Endodermal cell (in vitro differentiated cells): ENCODE results near the gene TRPV2. TPM values are rescaled to one million over a fixed set of nuclear protein-coding genes. Genes with fewer than 3 reads are reported as not detected.

Experiments used
- DNase-seq: peaks from one replicate; pipeline ENCODE4 v3.0.0-alpha.2; 2017
- H3K27ac ChIP-seq: 2 replicates; pipeline ENCODE4 v1.5.1; 2013; ENCODE audit warnings: mild to moderate bottlenecking, low read depth, low read length, moderate library complexity
- H3K27me3 ChIP-seq: 2 replicates; pipeline ENCODE4 v1.6.1; 2013; ENCODE audit warnings: mild to moderate bottlenecking, low read length, moderate library complexity; ENCODE audit not compliant: insufficient read depth, control insufficient read depth, poor library complexity, severe bottlenecking
- H3K36me3 ChIP-seq: 2 replicates; pipeline ENCODE4 v1.7.0; 2013; ENCODE audit warnings: mild to moderate bottlenecking, low read length, moderate library complexity; ENCODE audit not compliant: control insufficient read depth, insufficient read depth
- H3K4me1 ChIP-seq: one replicate; pipeline ENCODE4 v1.7.0; 2013; ENCODE audit warnings: low read length; ENCODE audit not compliant: control insufficient read depth, insufficient read depth
- H3K4me3 ChIP-seq: 2 replicates; pipeline ENCODE4 v1.5.1; 2013; ENCODE audit warnings: mild to moderate bottlenecking, low read length, moderate library complexity
- H3K9ac ChIP-seq: 2 replicates; pipeline ENCODE4 v1.6.1; 2013; ENCODE audit warnings: mild to moderate bottlenecking, low read length, moderate library complexity; ENCODE audit not compliant: poor library complexity, severe bottlenecking; ENCODE audit errors: extremely low read depth
- H3K9me3 ChIP-seq: 2 replicates; pipeline ENCODE4 v1.6.1; 2013; ENCODE audit warnings: mild to moderate bottlenecking, low read length, moderate library complexity; ENCODE audit not compliant: control insufficient read depth
- H3K27ac Mint-ChIP-seq: 2 replicates; pipeline ENCODE4 v1.8.0; 2020; ENCODE audit warnings: mixed read lengths
- H3K27me3 Mint-ChIP-seq: 2 replicates; pipeline ENCODE4 v1.8.0; 2021; ENCODE audit warnings: mild to moderate bottlenecking, mixed read lengths; ENCODE audit not compliant: insufficient read depth
- H3K36me3 Mint-ChIP-seq: 2 replicates; pipeline ENCODE4 v1.8.0; 2020; ENCODE audit warnings: low read depth, mixed read lengths
- H3K4me1 Mint-ChIP-seq: 2 replicates; pipeline ENCODE4 v1.8.0; 2020; ENCODE audit warnings: mixed read lengths
- H3K4me3 Mint-ChIP-seq: 2 replicates; pipeline ENCODE4 v1.8.0; 2020; ENCODE audit warnings: mild to moderate bottlenecking, moderate library complexity, mixed read lengths
- H3K9me3 Mint-ChIP-seq: 2 replicates; pipeline ENCODE4 v1.8.0; 2020; ENCODE audit warnings: mild to moderate bottlenecking, mixed read lengths
- WGBS, 2 experiments: methylation state at CpG; one replicate each; pipeline versions ENCODE4 v1.1.5 to v1.1.7; 2013; ENCODE audit warnings: missing lambda C conversion rate in 2 of 2, mixed read lengths in 1 of 2; ENCODE audit not compliant: insufficient coverage in 1 of 2, insufficient read length in 1 of 2; 5-methylcytosine and 5-hydroxymethylcytosine counted together
- total RNA-seq, 2 donors: library from RNA; stranded (reverse); fragmentation: NEBNext Ultra II Directional in 1 of 2; extraction: Animal tissue kit (Norgen Biotek cat#: 25700) in 1 of 2; gene quantifications; 2 replicates in 1 of 2; 3 replicates in 1 of 2; pipeline ENCODE4 v1.2.1, GENCODE V29; 2021
- TF ChIP-seq, protein P1 (sequence below): fragments of 200-600 bp; sonication (generic); conservative IDR thresholded peaks from 2 replicates; pipeline ENCODE4 v1.5.0; 2021; ENCODE audit warnings: antibody characterized with exemption, mild to moderate bottlenecking

The TRPV2 gene
- total RNA-seq, 2 donors from 2014 or later, result 0.51 to 1.1 TPM

- H3K4me3 ChIP-seq, result no peak overlapping the region
- Mint-ChIP-seq H3K36me3 (no peaks in the 10 kb centered on the region), H3K9me3 (no peaks in the 10 kb centered on the region), H3K27me3 (peaks cover 2% of the 10 kb centered on the region), H3K4me1 (no peaks in the 10 kb centered on the region), H3K4me3 (no peak overlapping the region), H3K27ac (no peak overlapping the region)
- H3K9me3 ChIP-seq, result no peaks in the 10 kb centered on the region
- H3K4me1 ChIP-seq, result no peaks in the 10 kb centered on the region
- TF ChIP-seq, protein P1, sequence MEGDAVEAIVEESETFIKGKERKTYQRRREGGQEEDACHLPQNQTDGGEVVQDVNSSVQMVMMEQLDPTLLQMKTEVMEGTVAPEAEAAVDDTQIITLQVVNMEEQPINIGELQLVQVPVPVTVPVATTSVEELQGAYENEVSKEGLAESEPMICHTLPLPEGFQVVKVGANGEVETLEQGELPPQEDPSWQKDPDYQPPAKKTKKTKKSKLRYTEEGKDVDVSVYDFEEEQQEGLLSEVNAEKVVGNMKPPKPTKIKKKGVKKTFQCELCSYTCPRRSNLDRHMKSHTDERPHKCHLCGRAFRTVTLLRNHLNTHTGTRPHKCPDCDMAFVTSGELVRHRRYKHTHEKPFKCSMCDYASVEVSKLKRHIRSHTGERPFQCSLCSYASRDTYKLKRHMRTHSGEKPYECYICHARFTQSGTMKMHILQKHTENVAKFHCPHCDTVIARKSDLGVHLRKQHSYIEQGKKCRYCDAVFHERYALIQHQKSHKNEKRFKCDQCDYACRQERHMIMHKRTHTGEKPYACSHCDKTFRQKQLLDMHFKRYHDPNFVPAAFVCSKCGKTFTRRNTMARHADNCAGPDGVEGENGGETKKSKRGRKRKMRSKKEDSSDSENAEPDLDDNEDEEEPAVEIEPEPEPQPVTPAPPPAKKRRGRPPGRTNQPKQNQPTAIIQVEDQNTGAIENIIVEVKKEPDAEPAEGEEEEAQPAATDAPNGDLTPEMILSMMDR, result no peak
- H3K27ac ChIP-seq, result no peak overlapping the region
- no peak for DNase-seq
- WGBS, 2 experiments, result 79 to 94% methylated on average over 2 to 6 of the region's 6 CpGs
- H3K36me3 ChIP-seq, result no peaks in the 10 kb centered on the region
- H3K27me3 ChIP-seq, result no peaks in the 10 kb centered on the region
- H3K9ac ChIP-seq, result no peak overlapping the region
Measured at GRCh38 chr17:16425202-16425601, 9.8 kb downstream of the TRPV2 start.

DNA sequence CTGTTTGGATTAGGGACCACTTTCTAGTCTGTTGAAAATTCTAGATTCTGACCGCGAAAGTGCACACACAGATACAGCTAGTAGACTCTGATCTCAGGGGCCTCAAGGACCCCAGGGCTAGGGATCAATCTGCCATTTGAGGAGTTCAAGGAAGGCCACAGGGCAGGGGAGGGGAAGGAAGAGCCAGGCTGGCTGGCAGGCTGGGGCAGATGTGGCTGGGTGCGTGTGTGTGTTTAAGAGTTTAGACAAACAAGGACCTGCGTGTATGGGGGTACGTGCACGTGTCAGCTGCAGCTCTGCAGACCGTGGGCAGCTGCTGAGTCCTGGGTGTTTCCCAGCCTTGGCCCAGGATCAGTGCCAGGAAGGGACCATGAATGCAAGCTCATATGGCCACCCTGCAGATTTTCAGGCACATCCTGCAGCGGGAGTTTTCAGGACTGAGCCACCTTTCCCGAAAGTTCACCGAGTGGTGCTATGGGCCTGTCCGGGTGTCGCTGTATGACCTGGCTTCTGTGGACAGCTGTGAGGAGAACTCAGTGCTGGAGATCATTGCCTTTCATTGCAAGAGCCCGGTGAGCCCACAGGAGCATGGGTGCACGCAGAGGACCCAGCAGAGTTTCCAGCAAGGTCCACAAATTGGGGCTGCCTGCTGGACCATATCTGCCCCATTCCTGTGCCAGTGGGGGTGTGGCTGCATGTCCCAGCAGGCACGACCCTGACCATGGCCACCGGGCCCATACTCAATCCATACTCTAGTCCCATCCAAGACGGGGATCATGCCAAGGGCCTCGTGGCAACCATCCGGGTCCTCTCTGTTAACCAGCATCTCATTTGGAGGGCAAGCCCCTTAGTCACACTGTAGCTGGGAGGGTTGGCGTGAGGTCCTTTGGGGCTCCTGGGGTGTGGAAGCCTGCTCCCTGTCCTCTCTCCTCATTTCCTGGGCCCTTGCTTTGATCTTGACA, 10.6 kb downstream of the TRPV2 start:
- Mint-ChIP-seq H3K4me1 (no peaks in the 10 kb centered on the region), H3K4me3 (no peak overlapping the region), H3K27ac (no peak overlapping the region), H3K36me3 (no peaks in the 10 kb centered on the region), H3K27me3 (peaks cover 1% of the 10 kb centered on the region), H3K9me3 (no peaks in the 10 kb centered on the region)
- Histone ChIP-seq H3K36me3 (no peaks in the 10 kb centered on the region), H3K9me3 (no peaks in the 10 kb centered on the region), H3K9ac (no peak overlapping the region), H3K27me3 (no peaks in the 10 kb centered on the region), H3K27ac (no peak overlapping the region), H3K4me1 (no peaks in the 10 kb centered on the region), H3K4me3 (no peak overlapping the region)
- TF ChIP-seq, protein P1, result no peak
- 85% methylated on average over 12 to 20 of the region's 20 CpGs for WGBS, 2 experiments
- DNase-seq, result no peak

DNA sequence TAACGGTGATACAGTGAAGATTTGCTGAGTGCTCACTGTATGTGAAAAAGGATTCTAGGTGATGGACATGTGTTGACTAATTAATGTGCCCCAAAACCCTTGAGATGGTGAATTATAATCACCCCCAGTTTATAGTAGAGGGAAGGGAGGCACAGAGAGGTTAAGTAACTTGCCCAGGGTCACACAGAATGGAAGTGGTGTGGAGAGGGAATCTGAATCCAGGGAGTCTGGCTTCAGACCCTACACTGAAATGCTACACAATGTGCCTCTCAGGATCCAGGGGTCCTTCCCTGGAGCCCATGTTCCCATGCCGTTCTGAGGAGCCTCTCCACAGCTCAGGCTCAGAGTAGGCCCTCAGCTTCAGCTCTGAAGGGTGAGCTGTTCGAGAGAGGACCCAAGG, 11.6 kb downstream of the TRPV2 start:
- H3K27ac Mint-ChIP-seq, result no peak overlapping the region
- H3K9me3 Mint-ChIP-seq, result no peaks in the 10 kb centered on the region
- no peaks in the 10 kb centered on the region for H3K36me3 Mint-ChIP-seq
- H3K4me1 Mint-ChIP-seq, result no peaks in the 10 kb centered on the region
- DNase-seq, result no peak
- H3K27me3 Mint-ChIP-seq, result no peaks in the 10 kb centered on the region
- Histone ChIP-seq H3K9ac (no peak overlapping the region), H3K4me3 (no peak overlapping the region), H3K27me3 (no peaks in the 10 kb centered on the region), H3K9me3 (no peaks in the 10 kb centered on the region), H3K27ac (no peak overlapping the region), H3K36me3 (no peaks in the 10 kb centered on the region), H3K4me1 (no peaks in the 10 kb centered on the region)
- no peak overlapping the region for H3K4me3 Mint-ChIP-seq
- TF ChIP-seq, protein P1, result no peak
- WGBS, 2 experiments, result 92 to 93% methylated on average over 3 of the region's 3 CpGs
